22Rv1 (cell line): ENCODE data around the gene APOL2.

ENCODE experiments used
- ZFX ChIP-seq: fragments of 450-650 bp; IDR thresholded peaks from 2 replicates; pipeline ENCODE4 v1.6.1; 2017; ENCODE audit warnings: antibody characterized with exemption, borderline replicate concordance
- TF ChIP-seq, protein P1 (sequence below): fragments of 450-650 bp; IDR thresholded peaks from 2 replicates; pipeline ENCODE4 v1.5.1; 2017; ENCODE audit warnings: mild to moderate bottlenecking

DNA sequence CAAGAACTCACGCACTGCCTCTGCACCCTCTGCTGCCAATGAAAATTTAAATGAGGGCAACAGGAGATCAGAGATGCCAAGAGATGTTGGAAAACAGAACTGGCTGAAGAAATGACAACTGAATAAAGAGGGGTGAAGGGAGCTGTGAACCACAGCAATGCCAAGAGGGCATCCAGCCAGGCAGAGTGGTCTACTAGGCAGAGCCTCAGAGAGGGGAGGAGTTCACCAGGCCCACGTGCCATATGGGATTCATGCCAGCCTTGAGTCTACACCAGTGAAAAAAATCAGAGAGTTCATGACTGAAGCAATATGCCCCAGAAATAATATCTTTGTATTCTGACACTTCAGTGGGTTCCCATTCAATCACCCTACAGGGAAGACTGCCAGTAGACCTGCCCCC, 4.4 kb downstream of the APOL2 start:
- TF ChIP-seq, protein P1, sequence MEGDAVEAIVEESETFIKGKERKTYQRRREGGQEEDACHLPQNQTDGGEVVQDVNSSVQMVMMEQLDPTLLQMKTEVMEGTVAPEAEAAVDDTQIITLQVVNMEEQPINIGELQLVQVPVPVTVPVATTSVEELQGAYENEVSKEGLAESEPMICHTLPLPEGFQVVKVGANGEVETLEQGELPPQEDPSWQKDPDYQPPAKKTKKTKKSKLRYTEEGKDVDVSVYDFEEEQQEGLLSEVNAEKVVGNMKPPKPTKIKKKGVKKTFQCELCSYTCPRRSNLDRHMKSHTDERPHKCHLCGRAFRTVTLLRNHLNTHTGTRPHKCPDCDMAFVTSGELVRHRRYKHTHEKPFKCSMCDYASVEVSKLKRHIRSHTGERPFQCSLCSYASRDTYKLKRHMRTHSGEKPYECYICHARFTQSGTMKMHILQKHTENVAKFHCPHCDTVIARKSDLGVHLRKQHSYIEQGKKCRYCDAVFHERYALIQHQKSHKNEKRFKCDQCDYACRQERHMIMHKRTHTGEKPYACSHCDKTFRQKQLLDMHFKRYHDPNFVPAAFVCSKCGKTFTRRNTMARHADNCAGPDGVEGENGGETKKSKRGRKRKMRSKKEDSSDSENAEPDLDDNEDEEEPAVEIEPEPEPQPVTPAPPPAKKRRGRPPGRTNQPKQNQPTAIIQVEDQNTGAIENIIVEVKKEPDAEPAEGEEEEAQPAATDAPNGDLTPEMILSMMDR, result no peak
- no peak for TF ChIP-seq ZFX
